Neural progenitor cell (in vitro differentiated cells): ENCODE measurements around the gene TCP11. TPM values are rescaled to one million over a fixed set of nuclear protein-coding genes. Genes with fewer than 3 reads are reported as not detected.

ENCODE experiments used
- DNase-seq: peaks from one replicate; pipeline ENCODE4 v3.0.0-alpha.2; 2016; ENCODE audit warnings: low spot score
- H2AFZ ChIP-seq: fragments of 200-600 bp; sonication (generic); replicated peaks from 2 replicates; pipeline ENCODE4 v1.6.1; 2016; ENCODE audit warnings: antibody characterized with exemption
- H3F3A ChIP-seq: fragments of 200-600 bp; sonication (generic); 2 replicates; pipeline ENCODE4 v1.6.1; 2016; ENCODE audit warnings: antibody characterized with exemption, low read depth
- H3K27ac ChIP-seq: fragments of 200-600 bp; sonication (generic); 2 replicates; pipeline ENCODE4 v1.5.1; 2016; ENCODE audit warnings: mild to moderate bottlenecking
- H3K27me3 ChIP-seq: fragments of 200-600 bp; sonication (generic); 2 replicates; pipeline ENCODE4 v1.6.1; 2016; ENCODE audit warnings: mild to moderate bottlenecking, moderate library complexity
- H3K36me3 ChIP-seq: fragments of 200-600 bp; sonication (generic); 2 replicates; pipeline ENCODE4 v1.5.1; 2016
- H3K4me1 ChIP-seq: fragments of 200-600 bp; sonication (generic); 2 replicates; pipeline ENCODE4 v1.6.1; 2016; ENCODE audit warnings: mixed run types
- H3K4me2 ChIP-seq: fragments of 200-600 bp; sonication (generic); 2 replicates; pipeline ENCODE4 v1.6.1; 2016
- H3K4me3 ChIP-seq: fragments of 200-600 bp; sonication (generic); 2 replicates; pipeline ENCODE4 v1.5.1; 2016
- H3K79me2 ChIP-seq: fragments of 200-600 bp; sonication (generic); 2 replicates; pipeline ENCODE4 v1.6.1; 2016; ENCODE audit warnings: low read depth
- H3K9ac ChIP-seq: fragments of 200-600 bp; sonication (generic); 2 replicates; pipeline ENCODE4 v1.6.1; 2016
- H3K9me3 ChIP-seq: fragments of 200-600 bp; sonication (generic); 2 replicates; pipeline ENCODE4 v1.5.1; 2016; ENCODE audit warnings: low read depth
- H4K20me1 ChIP-seq: fragments of 200-600 bp; sonication (generic); 2 replicates; pipeline ENCODE4 v1.6.1; 2016; ENCODE audit warnings: low read depth
- H3K27ac Mint-ChIP-seq: 3 replicates; pipeline ENCODE4 v1.8.0; 2021; ENCODE audit warnings: mixed read lengths
- H3K27me3 Mint-ChIP-seq: 2 replicates; pipeline ENCODE4 v1.8.0; 2022; ENCODE audit warnings: low read depth, mild to moderate bottlenecking, inconsistent platforms, moderate library complexity, mixed read lengths; ENCODE audit not compliant: insufficient read depth
- H3K36me3 Mint-ChIP-seq: 3 replicates; pipeline ENCODE4 v1.8.0; 2021; ENCODE audit warnings: mixed read lengths
- H3K4me1 Mint-ChIP-seq: 3 replicates; pipeline ENCODE4 v1.8.0; 2021; ENCODE audit warnings: mixed read lengths
- H3K4me3 Mint-ChIP-seq: 3 replicates; pipeline ENCODE4 v1.8.0; 2021; ENCODE audit warnings: mild to moderate bottlenecking, moderate library complexity, mixed read lengths
- H3K9me3 Mint-ChIP-seq: 3 replicates; pipeline ENCODE4 v1.8.0; 2020; ENCODE audit warnings: mixed read lengths
- EZH2 ChIP-seq: fragments of 200-600 bp; sonication (generic); IDR thresholded peaks from 2 replicates; pipeline ENCODE4 v1.6.1; 2017; ENCODE audit warnings: antibody characterized with exemption, mild to moderate bottlenecking, moderate library complexity
- EZH2phosphoT487 ChIP-seq: fragments of 200-600 bp; sonication (generic); IDR thresholded peaks from 2 replicates; pipeline ENCODE4 v1.6.1; 2017; ENCODE audit warnings: antibody characterized with exemption
- total RNA-seq: library from RNA; depleted of rRNA; stranded (reverse); fragments of >200 nt; gene quantifications from 2 replicates; pipeline ENCODE4 v1.2.3, GENCODE V29; 2015; ENCODE audit warnings: low replicate concordance
- TF ChIP-seq, protein P1 (sequence below): fragments of 200-600 bp; sonication (generic); IDR thresholded peaks from 2 replicates; pipeline ENCODE4 v1.5.1; 2017; ENCODE audit warnings: antibody characterized with exemption, mild to moderate bottlenecking

Gene TCP11
- total RNA-seq, 1 donor from 2014 or later: not detected

DNA sequence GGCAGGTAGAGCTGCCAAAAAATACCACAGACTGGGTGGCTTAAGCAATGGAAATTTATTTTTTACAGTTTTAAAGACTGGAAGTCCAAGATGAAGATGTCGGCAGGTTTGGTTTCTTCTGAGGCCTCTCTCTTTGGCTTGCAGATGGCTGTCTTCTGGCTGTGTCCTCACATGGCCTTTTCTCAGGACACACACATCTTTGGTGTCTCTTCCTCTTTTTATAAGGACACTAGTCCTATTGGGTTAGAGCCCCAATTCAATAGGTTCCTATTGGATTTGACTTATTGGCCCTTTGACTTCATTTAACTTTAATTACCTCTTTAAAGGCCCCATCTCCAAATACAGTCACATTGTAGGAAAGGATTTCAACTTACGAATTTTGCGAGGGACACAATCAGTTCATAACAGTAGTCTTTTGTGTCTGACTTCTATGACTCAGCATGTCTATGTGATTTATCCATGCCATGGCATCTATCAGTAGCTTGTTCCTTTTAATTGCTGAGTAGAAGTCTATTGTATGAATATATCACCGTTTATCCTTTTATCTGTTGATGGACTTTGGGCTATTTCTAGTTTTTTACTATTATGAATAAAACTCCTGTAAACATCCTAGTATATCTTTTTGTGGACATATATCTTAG, 11.0 kb upstream of the TCP11 start:
- H3K36me3 Mint-ChIP-seq: no peaks in the 10 kb centered on the region
- no peaks in the 10 kb centered on the region for H3K9me3 ChIP-seq
- no peak overlapping the region for H3K4me2 ChIP-seq
- H3K27ac ChIP-seq: no peak overlapping the region
- H3K36me3 ChIP-seq: no peaks in the 10 kb centered on the region
- H3K9me3 Mint-ChIP-seq: no peaks in the 10 kb centered on the region
- no peak overlapping the region for H3K4me3 Mint-ChIP-seq
- no peak overlapping the region for H3K9ac ChIP-seq
- no peaks in the 10 kb centered on the region for H3K79me2 ChIP-seq
- no peak overlapping the region for H3K4me3 ChIP-seq
- peaks cover 18% of the 10 kb centered on the region for H3K4me1 ChIP-seq
- H3K27me3 Mint-ChIP-seq: peaks cover 4% of the 10 kb centered on the region
- H4K20me1 ChIP-seq: no peaks in the 10 kb centered on the region
- H3K27ac Mint-ChIP-seq: no peak overlapping the region
- no peak for DNase-seq
- H2AFZ ChIP-seq: no peak overlapping the region
- H3F3A ChIP-seq: peaks cover 19% of the 10 kb centered on the region
- H3K4me1 Mint-ChIP-seq: peaks cover 22% of the 10 kb centered on the region
- H3K27me3 ChIP-seq: no peaks in the 10 kb centered on the region
- no peak for TF ChIP-seq EZH2
- TF ChIP-seq, protein P1, sequence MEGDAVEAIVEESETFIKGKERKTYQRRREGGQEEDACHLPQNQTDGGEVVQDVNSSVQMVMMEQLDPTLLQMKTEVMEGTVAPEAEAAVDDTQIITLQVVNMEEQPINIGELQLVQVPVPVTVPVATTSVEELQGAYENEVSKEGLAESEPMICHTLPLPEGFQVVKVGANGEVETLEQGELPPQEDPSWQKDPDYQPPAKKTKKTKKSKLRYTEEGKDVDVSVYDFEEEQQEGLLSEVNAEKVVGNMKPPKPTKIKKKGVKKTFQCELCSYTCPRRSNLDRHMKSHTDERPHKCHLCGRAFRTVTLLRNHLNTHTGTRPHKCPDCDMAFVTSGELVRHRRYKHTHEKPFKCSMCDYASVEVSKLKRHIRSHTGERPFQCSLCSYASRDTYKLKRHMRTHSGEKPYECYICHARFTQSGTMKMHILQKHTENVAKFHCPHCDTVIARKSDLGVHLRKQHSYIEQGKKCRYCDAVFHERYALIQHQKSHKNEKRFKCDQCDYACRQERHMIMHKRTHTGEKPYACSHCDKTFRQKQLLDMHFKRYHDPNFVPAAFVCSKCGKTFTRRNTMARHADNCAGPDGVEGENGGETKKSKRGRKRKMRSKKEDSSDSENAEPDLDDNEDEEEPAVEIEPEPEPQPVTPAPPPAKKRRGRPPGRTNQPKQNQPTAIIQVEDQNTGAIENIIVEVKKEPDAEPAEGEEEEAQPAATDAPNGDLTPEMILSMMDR: no peak
- TF ChIP-seq EZH2phosphoT487: no peak

- H3K4me3 Mint-ChIP-seq: no peak overlapping the region
- Histone ChIP-seq H2AFZ (no peak overlapping the region), H3K9me3 (no peaks in the 10 kb centered on the region), H3K4me3 (no peak overlapping the region), H3K79me2 (no peaks in the 10 kb centered on the region), H3K27me3 (no peaks in the 10 kb centered on the region), H3K4me2 (no peak overlapping the region), H3K4me1 (peaks cover 26% of the 10 kb centered on the region), H3K36me3 (no peaks in the 10 kb centered on the region), H3K27ac (no peak overlapping the region), H4K20me1 (no peaks in the 10 kb centered on the region), H3K9ac (no peak overlapping the region), H3F3A (peaks cover 26% of the 10 kb centered on the region)
- no peaks in the 10 kb centered on the region for H3K36me3 Mint-ChIP-seq
- TF ChIP-seq EZH2: no peak
- TF ChIP-seq, protein P1: no peak
- no peak for TF ChIP-seq EZH2phosphoT487
- peaks cover 2% of the 10 kb centered on the region for H3K27me3 Mint-ChIP-seq
- no peak for DNase-seq
- peaks cover 29% of the 10 kb centered on the region for H3K4me1 Mint-ChIP-seq
- no peak overlapping the region for H3K27ac Mint-ChIP-seq
- H3K9me3 Mint-ChIP-seq: no peaks in the 10 kb centered on the region
Observed at GRCh38 chr6:35151466-35151865, 10.3 kb upstream of the TCP11 start.

DNA sequence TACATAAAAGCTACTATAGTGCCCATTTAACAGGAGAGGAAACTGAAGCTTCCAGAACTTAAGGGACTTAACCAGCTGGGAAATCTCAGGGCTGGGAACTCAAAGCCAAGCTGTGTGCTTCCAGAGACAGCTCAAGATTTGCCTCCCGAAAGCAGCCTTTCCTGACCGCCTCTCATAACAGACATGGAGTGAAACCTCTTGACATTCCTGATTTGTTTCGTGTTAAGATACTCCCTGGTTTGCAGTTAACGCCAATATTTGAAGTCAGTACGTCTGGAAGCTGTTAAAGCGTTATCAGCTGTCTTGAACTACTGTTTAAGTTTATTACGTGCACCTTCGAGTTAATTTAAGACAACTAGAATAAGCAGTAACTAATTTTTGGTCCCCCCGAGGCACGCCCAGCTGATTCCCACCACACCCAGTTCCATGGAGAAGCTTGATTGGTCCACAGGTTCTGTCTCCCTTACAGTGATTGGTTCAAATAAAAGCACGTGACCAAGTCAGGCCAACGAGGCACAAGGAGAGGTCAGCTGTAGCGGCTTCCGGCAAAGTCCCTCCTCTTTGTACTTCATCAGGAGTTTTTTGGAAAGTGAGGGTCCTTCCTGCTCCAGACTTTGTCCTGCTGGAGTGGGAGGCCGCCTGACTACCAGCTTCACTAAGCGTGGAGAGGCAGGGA, 8.9 kb upstream of the TCP11 start:
- Mint-ChIP-seq H3K36me3 (no peaks in the 10 kb centered on the region), H3K4me1 (peaks cover 36% of the 10 kb centered on the region), H3K27me3 (peaks cover 2% of the 10 kb centered on the region), H3K9me3 (no peaks in the 10 kb centered on the region), H3K27ac (no peak overlapping the region), H3K4me3 (no peak overlapping the region)
- no peaks in the 10 kb centered on the region for H3K9me3 ChIP-seq
- H3K9ac ChIP-seq: no peak overlapping the region
- H3K27me3 ChIP-seq: no peaks in the 10 kb centered on the region
- no peaks in the 10 kb centered on the region for H4K20me1 ChIP-seq
- no peak overlapping the region for H2AFZ ChIP-seq
- H3K27ac ChIP-seq: no peak overlapping the region
- peaks cover 31% of the 10 kb centered on the region for H3K4me1 ChIP-seq
- H3K4me3 ChIP-seq: no peak overlapping the region
- no peak for TF ChIP-seq EZH2phosphoT487
- TF ChIP-seq EZH2: no peak
- TF ChIP-seq, protein P1: no peak
- H3F3A ChIP-seq: peaks cover 26% of the 10 kb centered on the region
- no peak for DNase-seq
- H3K79me2 ChIP-seq: no peaks in the 10 kb centered on the region
- no peak overlapping the region for H3K4me2 ChIP-seq
- no peaks in the 10 kb centered on the region for H3K36me3 ChIP-seq
